Gastrocnemius medialis (tissue), 4 donors: ENCODE data around the gene TAF1D. TPM values are rescaled to one million over a fixed set of nuclear protein-coding genes. Genes with fewer than 3 reads are reported as not detected.

Experiments
- ATAC-seq, 2 donors: fragments of 150-250 bp; one replicate each; pipeline ENCODE4 v1.9.1; 2016
- DNase-seq, 2 donors: peaks; one replicate each; pipeline ENCODE4 v3.0.0-alpha.2; 2019
- H3K27ac ChIP-seq, 4 donors: fragments of 200-600 bp; sonication (generic); 1 replicate in 1 of 4; 2 replicates in 3 of 4; pipeline ENCODE4 v1.5.1; 2016 to 2018; ENCODE audit warnings: mild to moderate bottlenecking in 2 of 4, moderate library complexity in 1 of 4
- H3K27me3 ChIP-seq, 3 donors: fragments of 200-600 bp; sonication (generic) in 2 of 3; 1 replicate in 1 of 3; 2 replicates in 2 of 3; pipeline versions ENCODE4 v1.5.1 to v1.6.0; 2016 to 2019; ENCODE audit warnings: mild to moderate bottlenecking in 1 of 3, moderate library complexity in 1 of 3
- H3K36me3 ChIP-seq, 2 donors: fragments of 200-600 bp; sonication (generic) in 1 of 2; one replicate each; pipeline ENCODE4 v1.5.1; 2017 to 2018
- H3K4me1 ChIP-seq, 2 donors: fragments of 200-600 bp; sonication (generic) in 1 of 2; one replicate each; pipeline ENCODE4 v1.5.1; 2016 to 2017; ENCODE audit warnings: mild to moderate bottlenecking in 2 of 2
- H3K4me3 ChIP-seq, 4 donors: fragments of 200-600 bp; sonication (generic) in 3 of 4; 1 replicate in 1 of 4; 2 replicates in 3 of 4; pipeline ENCODE4 v1.5.1; 2016 to 2019; ENCODE audit warnings: mild to moderate bottlenecking in 2 of 4
- H3K9me3 ChIP-seq, 3 donors: fragments of 200-600 bp; sonication (generic) in 2 of 3; 1 replicate in 1 of 3; 2 replicates in 2 of 3; pipeline ENCODE4 v1.5.1; 2016 to 2019
- POLR2A ChIP-seq, 2 donors: fragments of 450-650 bp; IDR thresholded peaks; one replicate each; pipeline ENCODE4 v1.6.1; 2017; ENCODE audit warnings: antibody characterized with exemption in 2 of 2, mild to moderate bottlenecking in 2 of 2, moderate library complexity in 2 of 2
- in situ Hi-C, 4 donors: fragments of 200-750 bp; cut with MboI; loops; one replicate each; pipeline versions ENCODE4 v1.15.0 to v1.8.0; 2017; ENCODE audit warnings: low sequenced_read_pairs in 4 of 4
- intact Hi-C: fragments of 100-400 bp; cut with DNase I; formaldehyde crosslinking; loops from one replicate; pipeline ENCODE4 v1.15.1; 2023; ENCODE audit warnings: low total_unique reads
- total RNA-seq, 4 donors: library from RNA; depleted of rRNA; stranded (reverse); fragments of >200 nt; gene quantifications; one replicate each; pipeline versions ENCODE4 v1.1.0 to v1.2.3, GENCODE V29; 2016
- TF ChIP-seq, protein P1 (sequence below), 5 experiments: fragments of 450-650 bp in 3 of 5; fragments of 200-600 bp in 2 of 5; sonication (generic) in 2 of 5; IDR thresholded peaks in 4 of 5; conservative IDR thresholded peaks in 1 of 5; 1 replicate in 4 of 5; 2 replicates in 1 of 5; pipeline ENCODE4 v1.5.1; 2016 to 2019; ENCODE audit warnings: antibody characterized with exemption in 5 of 5, mild to moderate bottlenecking in 3 of 5, moderate library complexity in 3 of 5

The TAF1D gene
- total RNA-seq, 4 donors from 2014 or later: 42.6 to 85.5 (median 55.0) TPM

DNA sequence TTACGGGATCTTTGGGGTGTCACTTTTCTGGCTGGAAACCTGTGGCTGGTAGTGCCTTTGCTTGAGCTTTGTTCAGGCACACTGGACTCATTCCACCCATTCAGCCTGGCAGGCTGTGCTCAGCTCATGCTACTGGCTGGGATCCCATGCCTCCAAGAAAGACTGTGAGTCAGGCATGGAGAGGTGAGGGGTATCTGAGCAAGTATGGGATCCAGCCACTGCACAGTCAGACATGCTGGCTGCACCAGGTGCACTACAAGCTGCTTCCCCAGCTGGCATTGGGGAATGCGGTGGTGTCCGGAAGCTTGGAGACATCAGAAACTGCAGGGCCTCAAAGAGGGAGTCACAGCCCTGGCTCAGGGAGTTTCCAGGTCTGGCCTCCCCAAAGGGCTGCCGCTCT lies 30.8 kb upstream of the TAF1D start:
- Histone ChIP-seq H3K4me1 (no peaks in the 10 kb centered on the region), H3K27ac (no peak overlapping the region), H3K4me3 (no peak overlapping the region), H3K27me3 (no peaks in the 10 kb centered on the region), H3K36me3 (no peaks in the 10 kb centered on the region), H3K9me3 (no peaks in the 10 kb centered on the region)
- TF ChIP-seq, protein P1, sequence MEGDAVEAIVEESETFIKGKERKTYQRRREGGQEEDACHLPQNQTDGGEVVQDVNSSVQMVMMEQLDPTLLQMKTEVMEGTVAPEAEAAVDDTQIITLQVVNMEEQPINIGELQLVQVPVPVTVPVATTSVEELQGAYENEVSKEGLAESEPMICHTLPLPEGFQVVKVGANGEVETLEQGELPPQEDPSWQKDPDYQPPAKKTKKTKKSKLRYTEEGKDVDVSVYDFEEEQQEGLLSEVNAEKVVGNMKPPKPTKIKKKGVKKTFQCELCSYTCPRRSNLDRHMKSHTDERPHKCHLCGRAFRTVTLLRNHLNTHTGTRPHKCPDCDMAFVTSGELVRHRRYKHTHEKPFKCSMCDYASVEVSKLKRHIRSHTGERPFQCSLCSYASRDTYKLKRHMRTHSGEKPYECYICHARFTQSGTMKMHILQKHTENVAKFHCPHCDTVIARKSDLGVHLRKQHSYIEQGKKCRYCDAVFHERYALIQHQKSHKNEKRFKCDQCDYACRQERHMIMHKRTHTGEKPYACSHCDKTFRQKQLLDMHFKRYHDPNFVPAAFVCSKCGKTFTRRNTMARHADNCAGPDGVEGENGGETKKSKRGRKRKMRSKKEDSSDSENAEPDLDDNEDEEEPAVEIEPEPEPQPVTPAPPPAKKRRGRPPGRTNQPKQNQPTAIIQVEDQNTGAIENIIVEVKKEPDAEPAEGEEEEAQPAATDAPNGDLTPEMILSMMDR (IDR thresholded peaks at IDR 0.05 in 4 of 5, conservative IDR thresholded peaks at IDR 0.05 in 1 of 5): no peak
- TF ChIP-seq POLR2A (IDR thresholded peaks at IDR 0.05): no peak
- in situ Hi-C loops: no loop called here
- no peak for DNase-seq
- intact Hi-C loops: no loop called here
- ATAC-seq: peak in 1 of 2 donors; percentile 45

DNA sequence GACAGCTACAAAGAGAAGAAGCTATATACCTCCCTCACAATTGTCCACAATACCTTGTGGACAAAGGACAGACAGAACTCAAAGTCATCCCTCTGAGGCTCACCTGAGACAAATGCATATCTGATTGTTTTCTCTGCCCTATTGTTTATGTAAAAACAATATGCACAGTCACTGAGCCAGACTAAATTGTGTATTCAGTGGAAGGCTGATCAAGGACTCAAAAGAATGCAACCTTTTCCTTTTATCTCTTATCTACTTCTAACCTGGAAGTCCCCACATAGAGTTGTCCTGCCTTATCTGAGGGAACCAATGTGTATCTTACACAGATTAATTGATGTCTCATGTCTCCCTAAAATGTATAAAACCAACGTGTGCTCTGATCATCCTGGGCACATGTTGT lies 28.9 kb upstream of the TAF1D start:
- Histone ChIP-seq H3K27me3 (no peaks in the 10 kb centered on the region), H3K36me3 (no peaks in the 10 kb centered on the region), H3K9me3 (no peaks in the 10 kb centered on the region), H3K4me1 (no peaks in the 10 kb centered on the region), H3K27ac (no peak overlapping the region), H3K4me3 (no peak overlapping the region)
- ATAC-seq: no peak
- in situ Hi-C loops (no loop called here), intact Hi-C loops (no loop called here)
- DNase-seq: no peak
- TF ChIP-seq, protein P1 (IDR thresholded peaks at IDR 0.05 in 4 of 5, conservative IDR thresholded peaks at IDR 0.05 in 1 of 5): no peak
- TF ChIP-seq POLR2A (IDR thresholded peaks at IDR 0.05): no peak

DNA sequence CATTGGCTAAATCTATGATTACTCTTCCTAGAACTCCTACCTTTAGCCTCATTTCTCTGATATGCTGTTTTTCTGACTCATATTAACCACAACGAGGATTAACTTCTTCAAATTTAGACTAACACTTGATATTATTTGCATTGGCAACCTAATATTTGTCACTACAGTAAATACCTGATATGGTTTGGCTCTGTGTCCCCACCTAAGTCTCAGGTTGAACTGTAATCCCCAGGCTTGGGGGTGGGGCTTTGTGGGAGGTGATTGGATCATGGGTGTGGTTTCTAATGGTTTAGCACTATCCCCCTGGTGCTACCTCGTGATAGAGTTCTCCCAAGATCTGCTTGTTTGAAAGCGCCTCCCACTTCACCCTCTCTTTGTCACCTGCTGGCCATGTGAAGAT lies 25.7 kb upstream of the TAF1D start:
- intact Hi-C loops (no loop called here), in situ Hi-C loops (no loop called here)
- no peak for ATAC-seq
- Histone ChIP-seq H3K4me3 (no peak overlapping the region), H3K27ac (no peak overlapping the region), H3K36me3 (peaks cover 0 to 23% of the 10 kb centered on the region in 2 donors), H3K9me3 (no peaks in the 10 kb centered on the region), H3K4me1 (no peaks in the 10 kb centered on the region), H3K27me3 (no peaks in the 10 kb centered on the region)
- no peak for TF ChIP-seq POLR2A (IDR thresholded peaks at IDR 0.05)
- TF ChIP-seq, protein P1 (IDR thresholded peaks at IDR 0.05 in 4 of 5, conservative IDR thresholded peaks at IDR 0.05 in 1 of 5): no peak
- no peak for DNase-seq

DNA sequence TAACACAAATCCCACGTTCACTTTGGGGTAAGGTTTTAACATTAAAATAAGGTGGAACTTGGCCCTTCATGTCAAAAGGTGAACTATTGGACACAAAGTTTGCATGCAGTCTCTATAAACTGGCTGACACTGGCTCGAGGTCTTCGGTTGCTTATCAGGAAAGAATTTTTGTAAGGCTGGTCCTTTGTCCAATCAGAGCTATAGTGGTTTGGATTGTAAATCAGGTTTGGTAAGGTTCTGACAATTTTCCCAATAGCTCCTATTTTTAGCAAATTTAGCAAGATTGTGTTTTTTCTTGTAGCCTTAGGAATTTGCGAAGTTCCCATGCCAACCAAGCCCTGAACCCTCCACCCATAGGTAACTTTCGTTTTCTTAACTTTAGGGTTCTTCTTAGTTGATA lies 25.2 kb upstream of the TAF1D start:
- in situ Hi-C loops: no loop called here
- no peak for DNase-seq
- no peak overlapping the region for H3K27ac ChIP-seq
- no peaks in the 10 kb centered on the region for H3K27me3 ChIP-seq
- TF ChIP-seq, protein P1 (IDR thresholded peaks at IDR 0.05 in 4 of 5, conservative IDR thresholded peaks at IDR 0.05 in 1 of 5): no peak
- intact Hi-C loops: no loop called here
- peaks cover 0 to 27% of the 10 kb centered on the region in 2 donors for H3K36me3 ChIP-seq
- no peaks in the 10 kb centered on the region for H3K9me3 ChIP-seq
- no peak overlapping the region for H3K4me3 ChIP-seq
- no peaks in the 10 kb centered on the region for H3K4me1 ChIP-seq
- no peak for ATAC-seq

DNA sequence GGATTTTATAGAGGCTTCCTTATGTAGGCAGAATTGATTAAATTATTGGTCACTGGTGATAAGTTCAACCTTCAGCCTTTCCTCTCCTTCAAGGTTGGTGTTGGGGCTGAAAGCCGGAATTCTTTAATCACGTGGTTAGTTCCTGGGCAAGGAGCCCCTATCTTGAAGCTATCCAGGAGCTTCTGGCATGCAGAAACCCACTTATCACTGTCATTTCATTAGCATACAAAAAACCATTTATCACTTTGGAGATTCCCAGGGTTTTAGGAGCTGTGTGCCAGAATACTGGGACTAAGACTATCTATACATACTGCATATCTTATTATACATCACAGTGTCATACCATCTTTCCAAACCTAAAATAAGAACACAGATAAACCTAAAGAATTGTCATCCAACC lies 24.3 kb upstream of the TAF1D start:
- no peaks in the 10 kb centered on the region for H3K9me3 ChIP-seq
- in situ Hi-C loops: no loop called here
- H3K4me1 ChIP-seq: no peaks in the 10 kb centered on the region
- intact Hi-C loops: no loop called here
- H3K27me3 ChIP-seq: no peaks in the 10 kb centered on the region
- H3K36me3 ChIP-seq: peaks cover 0 to 36% of the 10 kb centered on the region in 2 donors
- no peak for TF ChIP-seq POLR2A (IDR thresholded peaks at IDR 0.05)
- TF ChIP-seq, protein P1 (IDR thresholded peaks at IDR 0.05 in 4 of 5, conservative IDR thresholded peaks at IDR 0.05 in 1 of 5): no peak
- H3K27ac ChIP-seq: no peak overlapping the region
- DNase-seq (no peak), ATAC-seq (no peak)
- H3K4me3 ChIP-seq: no peak overlapping the region
